ENCODE measurements around the gene ZNF862. TPM values are rescaled to one million over a fixed set of nuclear protein-coding genes. Genes with fewer than 3 reads are reported as not detected.

Gene ZNF862
- polyA plus RNA-seq, 1 of the 3 experiments (the other 2 are of a cell fraction) = 17.3 TPM

GRCh38 chr7:149883452-149883861 is 45.3 kb downstream of the ZNF862 start (continued):
- TF ChIP-seq CTCF (IDR thresholded peaks at IDR 0.05) = peak; percentile 80
- no peak for TF ChIP-seq YY1 (IDR thresholded peaks at IDR 0.05; ENCODE audit: low read depth)
- peak; percentile 93 for TF ChIP-seq RAD21 (IDR thresholded peaks at IDR 0.05; ENCODE audit: low read length)
- TF ChIP-seq FOXJ3 (CRISPR knock-in tag; IDR thresholded peaks at IDR 0.05) = no peak
- TF ChIP-seq SIN3A (IDR thresholded peaks at IDR 0.05; ENCODE audit: borderline replicate concordance, low read depth, low read length) = no peak

GRCh38 chr7:149884016-149884415 is 45.8 kb downstream of the ZNF862 start:
- ChIA-PET POLR2A (interaction anchor here (1.0 kb wide), 1 partner anchor 9 kb away, joined by 4 read pairs; no protein-coding TSS in a partner anchor), CTCF (interaction anchor here (0.9 to 3.2 kb wide), 21 partner anchors 9 to 837 kb away, joined by 3 to 17 read pairs (median 5); partner anchors contain the start of genes ACTR3C, ATP6V0E2, LRRC61 and ZNF783)

More at GRCh38 chr7:149884016-149884415, 45.8 kb downstream of the ZNF862 start:
- Histone ChIP-seq H2AFZ (ENCODE audit: low read depth) (no peak overlapping the region), H3K9me2 (no peaks in the 10 kb centered on the region), H3K4me2 (no peak overlapping the region), H3K4me3 (ENCODE audit: low read depth in 2 of 2, low read length in 1 of 2) (no peak overlapping the region), H3K36me3 (replicated peaks in 1 of 2; ENCODE audit: control insufficient read depth in 1 of 2, insufficient read depth in 2 of 2, low read length in 1 of 2) (peaks cover 0 to 4% of the 10 kb centered on the region in 2 experiments), H3K9me3 (no peaks in the 10 kb centered on the region), H3F3A (replicated peaks; ENCODE audit: insufficient read depth) (no peaks in the 10 kb centered on the region), H4K20me1 (ENCODE audit: insufficient read depth) (no peaks in the 10 kb centered on the region), H3K4me1 (ENCODE audit: control insufficient read depth in 1 of 2, insufficient read depth in 2 of 2, low read depth in 1 of 2, low read length in 1 of 2) (no peaks in the 10 kb centered on the region; a peak in 1 of 4 replicates), H3K27ac (ENCODE audit: low read depth in 2 of 2, low read length in 1 of 2) (no peak overlapping the region), H3K27me3 (ENCODE audit: insufficient read depth) (no peaks in the 10 kb centered on the region), H3K79me2 (ENCODE audit: insufficient read depth) (no peaks in the 10 kb centered on the region), H3K9ac (no peak overlapping the region)
- no peak for TF ChIP-seq GATA2 (CRISPR knock-in tag; IDR thresholded peaks at IDR 0.05)
- TF ChIP-seq TCF12 (IDR thresholded peaks at IDR 0.05) = no peak
- TF ChIP-seq RCOR1 (IDR thresholded peaks at IDR 0.05; ENCODE audit: low read length) = no peak
- TF ChIP-seq RFX5 (IDR thresholded peaks at IDR 0.05; ENCODE audit: low read length) = no peak
- no peak for TF ChIP-seq FOXJ3 (CRISPR knock-in tag; IDR thresholded peaks at IDR 0.05)
- no peak for TF ChIP-seq YY1 (IDR thresholded peaks at IDR 0.05; ENCODE audit: low read depth)
- no peak for TF ChIP-seq USF2 (IDR thresholded peaks at IDR 0.05; ENCODE audit: borderline replicate concordance, low read depth, low read length)
- TF ChIP-seq, protein P1, sequence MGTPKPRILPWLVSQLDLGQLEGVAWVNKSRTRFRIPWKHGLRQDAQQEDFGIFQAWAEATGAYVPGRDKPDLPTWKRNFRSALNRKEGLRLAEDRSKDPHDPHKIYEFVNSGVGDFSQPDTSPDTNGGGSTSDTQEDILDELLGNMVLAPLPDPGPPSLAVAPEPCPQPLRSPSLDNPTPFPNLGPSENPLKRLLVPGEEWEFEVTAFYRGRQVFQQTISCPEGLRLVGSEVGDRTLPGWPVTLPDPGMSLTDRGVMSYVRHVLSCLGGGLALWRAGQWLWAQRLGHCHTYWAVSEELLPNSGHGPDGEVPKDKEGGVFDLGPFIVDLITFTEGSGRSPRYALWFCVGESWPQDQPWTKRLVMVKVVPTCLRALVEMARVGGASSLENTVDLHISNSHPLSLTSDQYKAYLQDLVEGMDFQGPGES (IDR thresholded peaks at IDR 0.05; ENCODE audit: low read depth, low read length) = no peak
- no peak for TF ChIP-seq NFIC (IDR thresholded peaks at IDR 0.05; ENCODE audit: borderline replicate concordance)
- TF ChIP-seq, protein P2, sequence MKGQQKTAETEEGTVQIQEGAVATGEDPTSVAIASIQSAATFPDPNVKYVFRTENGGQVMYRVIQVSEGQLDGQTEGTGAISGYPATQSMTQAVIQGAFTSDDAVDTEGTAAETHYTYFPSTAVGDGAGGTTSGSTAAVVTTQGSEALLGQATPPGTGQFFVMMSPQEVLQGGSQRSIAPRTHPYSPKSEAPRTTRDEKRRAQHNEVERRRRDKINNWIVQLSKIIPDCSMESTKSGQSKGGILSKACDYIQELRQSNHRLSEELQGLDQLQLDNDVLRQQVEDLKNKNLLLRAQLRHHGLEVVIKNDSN (IDR thresholded peaks at IDR 0.05; ENCODE audit: borderline replicate concordance, low read depth) = no peak
- no peak for DNase-seq
- WGBS (ENCODE audit: low lambda C conversion rate) = 88% methylated on average over 4 of the region's 4 CpGs
